HS-5 (cell line): ENCODE measurements around the gene ZNF780B.

Experiments used
- DNase-seq: peaks from one replicate; pipeline ENCODE4 v3.0.0-alpha.2; 2012; ENCODE audit warnings: low read depth

Gene ZNF780B

GRCh38 chr19:39982883-39983282, 73.1 kb downstream of the ZNF780B start:
- DNase-seq, result no peak
